ENCODE data around the gene TUBGCP6.

DNA sequence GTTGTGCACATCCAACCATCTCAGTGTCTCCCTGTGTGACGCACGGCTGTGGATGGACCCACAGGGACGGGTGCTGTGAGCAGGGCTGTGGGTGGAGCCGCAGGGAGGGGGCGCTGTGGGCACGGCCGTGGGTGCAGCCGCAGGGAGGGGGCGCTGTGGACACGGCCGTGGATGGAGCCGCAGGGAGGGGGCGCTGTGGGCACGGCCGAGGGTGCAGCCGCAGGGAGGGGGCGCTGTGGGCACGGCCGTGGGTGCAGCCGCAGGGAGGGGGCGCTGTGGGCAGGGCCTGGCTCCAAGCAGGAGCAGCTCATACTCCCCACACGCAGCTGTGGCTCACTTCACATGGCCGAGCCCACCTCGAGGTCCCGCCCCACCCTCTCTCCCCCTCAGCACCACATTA lies 31.3 kb upstream of the TUBGCP6 start:
- TF ChIP-seq GATA3 (IDR thresholded peaks at IDR 0.05; ENCODE audit: low read depth, low read length) (no peak), GATA2 (IDR thresholded peaks at IDR 0.05; ENCODE audit: low read depth, low read length) (no peak)
